ENCODE measurements around the gene PTPRD.

DNA sequence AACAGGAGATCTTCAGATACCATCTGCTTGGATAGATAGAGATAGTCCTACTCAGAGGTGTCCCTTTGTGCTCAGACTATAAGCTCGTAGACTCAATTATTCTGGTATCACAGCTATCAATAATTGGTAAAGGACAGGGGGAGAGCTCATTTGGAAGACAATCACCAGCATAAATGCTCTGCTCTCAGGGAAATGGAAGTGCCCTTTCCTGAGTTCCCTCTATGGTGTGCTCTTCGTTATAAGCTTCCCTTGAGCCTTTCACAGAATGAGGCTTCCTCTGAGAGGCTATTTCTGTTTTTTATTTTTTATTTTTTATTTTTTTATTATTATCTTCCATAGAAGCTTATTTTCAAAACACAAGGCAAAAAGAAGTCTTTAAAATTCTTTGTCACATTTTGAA is 1657.5 kb downstream of the PTPRD start:
- TF ChIP-seq TCF7L2 (IDR thresholded peaks at IDR 0.05; ENCODE audit: low read depth, low read length) (no peak), POLR2AphosphoS5 (IDR thresholded peaks at IDR 0.05; ENCODE audit: low read depth, low read length) (no peak)
- TF ChIP-seq, protein P1, sequence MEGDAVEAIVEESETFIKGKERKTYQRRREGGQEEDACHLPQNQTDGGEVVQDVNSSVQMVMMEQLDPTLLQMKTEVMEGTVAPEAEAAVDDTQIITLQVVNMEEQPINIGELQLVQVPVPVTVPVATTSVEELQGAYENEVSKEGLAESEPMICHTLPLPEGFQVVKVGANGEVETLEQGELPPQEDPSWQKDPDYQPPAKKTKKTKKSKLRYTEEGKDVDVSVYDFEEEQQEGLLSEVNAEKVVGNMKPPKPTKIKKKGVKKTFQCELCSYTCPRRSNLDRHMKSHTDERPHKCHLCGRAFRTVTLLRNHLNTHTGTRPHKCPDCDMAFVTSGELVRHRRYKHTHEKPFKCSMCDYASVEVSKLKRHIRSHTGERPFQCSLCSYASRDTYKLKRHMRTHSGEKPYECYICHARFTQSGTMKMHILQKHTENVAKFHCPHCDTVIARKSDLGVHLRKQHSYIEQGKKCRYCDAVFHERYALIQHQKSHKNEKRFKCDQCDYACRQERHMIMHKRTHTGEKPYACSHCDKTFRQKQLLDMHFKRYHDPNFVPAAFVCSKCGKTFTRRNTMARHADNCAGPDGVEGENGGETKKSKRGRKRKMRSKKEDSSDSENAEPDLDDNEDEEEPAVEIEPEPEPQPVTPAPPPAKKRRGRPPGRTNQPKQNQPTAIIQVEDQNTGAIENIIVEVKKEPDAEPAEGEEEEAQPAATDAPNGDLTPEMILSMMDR (IDR thresholded peaks at IDR 0.05) = no peak
